Measurements from ENCODE around the gene CD3G. TPM values are rescaled to one million over a fixed set of nuclear protein-coding genes. Genes with fewer than 3 reads are reported as not detected.

CD3G gene
- total and polyA plus RNA-seq, 9 of the 15 experiments (the other 6 are each of a cell fraction or from before 2014, with no cell fraction given), result 0.30 to 1.7 (median 0.47) TPM

GRCh38 chr11:118339281-118339961 lies 4.7 kb upstream of the CD3G start:
- WGBS (ENCODE audit: insufficient coverage, low coverage, missing lambda C conversion rate), result 28% methylated on average over 5 of the region's 5 CpGs
- FAIRE-seq (peak; percentile 37), ATAC-seq (peak; percentile 47), DNase-seq (ENCODE audit: extremely low read depth in 1 of 4, low spot score in 3 of 4) (peak; percentile 22 to 45 (median 39))
- BruUV-seq (replicated peaks), result no TSS peak
- ChIA-PET CTCF (ENCODE audit: low intra/inter-chr PET ratio) (no interaction called here), POLR2A (interaction anchor here (0.9 kb wide), 1 partner anchor 24 kb away, joined by 3 read pairs; no protein-coding TSS in a partner anchor)
- no peaks in the 10 kb centered on the region for H4K20me1 ChIP-seq (replicated peaks; ENCODE audit: control insufficient read depth, insufficient read depth, low read length)
- intact Hi-C loops (cut with micrococcal nuclease) (no loop called here), in situ Hi-C loops (cut with MboI) (no loop called here)
- peaks cover 12 to 48% of the 10 kb centered on the region in 2 experiments for H3K4me1 ChIP-seq (replicated peaks in 1 of 2; ENCODE audit: control insufficient read depth in 2 of 2, insufficient read depth in 2 of 2, low read length in 2 of 2)
- H2AFZ ChIP-seq (ENCODE audit: low read depth, low read length), result peak overlapping the region; percentile 64
- H3K4me3 ChIP-seq, result no peak overlapping the region
- no peak overlapping the region; a peak in 1 of 4 replicates for H3K9ac ChIP-seq (ENCODE audit: insufficient read depth in 1 of 2, low read depth in 2 of 2, low read length in 2 of 2)
- H3K27ac ChIP-seq (ENCODE audit: extremely low read depth, low read depth, low read length), result peak overlapping the region; percentile 10; the same call in 2 of the 3 replicates
- H3K9me3 ChIP-seq (replicated peaks; ENCODE audit: control insufficient read depth, insufficient read depth, low read depth, low read length), result no peaks in the 10 kb centered on the region
- H3K36me3 ChIP-seq (ENCODE audit: control insufficient read depth, insufficient read depth, low read length), result no peaks in the 10 kb centered on the region
- H3K4me2 ChIP-seq (ENCODE audit: insufficient read depth, low read length), result peak overlapping the region; percentile 53
- no peaks in the 10 kb centered on the region for H3K27me3 ChIP-seq (ENCODE audit: control insufficient read depth in 2 of 2, insufficient read depth in 2 of 2, low read length in 2 of 2)
- no peaks in the 10 kb centered on the region for H3K9me1 ChIP-seq (ENCODE audit: control insufficient read depth, insufficient read depth, low read length)
- H3K79me2 ChIP-seq (ENCODE audit: control insufficient read depth, insufficient read depth, low read length), result peaks cover 8% of the 10 kb centered on the region; the same call in 2 of the 3 replicates
- TF ChIP-seq EWSR1 (IDR thresholded peaks at IDR 0.05; ENCODE audit: borderline replicate concordance, low read depth, partially characterized antibody) (no peak), USF1 (CRISPR knock-in tag; IDR thresholded peaks at IDR 0.05) (no peak), SMARCE1 (IDR thresholded peaks at IDR 0.05) (no peak), BDP1 (IDR thresholded peaks at IDR 0.05; ENCODE audit: insufficient read depth, insufficient read length) (no peak), HDAC2 (IDR thresholded peaks at IDR 0.05) (no peak), ETV6 (IDR thresholded peaks at IDR 0.05; ENCODE audit: borderline replicate concordance in 1 of 2, low read depth in 2 of 2, low read length in 1 of 2) (no peak), ETV6 (CRISPR knock-in tag; IDR thresholded peaks at IDR 0.05; ENCODE audit: borderline replicate concordance) (0 out of 2 replicates have a peak, but pooled peaks have one; percentile 51), E4F1 (CRISPR knock-in tag; IDR thresholded peaks at IDR 0.05; ENCODE audit: borderline replicate concordance) (no peak), TCF3 (CRISPR knock-in tag; IDR thresholded peaks at IDR 0.05) (peak; percentile 71), RHOXF2B (CRISPR knock-in tag; conservative IDR thresholded peaks at IDR 0.05) (0 out of 2 replicates have a peak, but pooled peaks have one; percentile 7), FOXA1 (IDR thresholded peaks at IDR 0.05; ENCODE audit: borderline replicate concordance) (no peak), BCL6 (CRISPR knock-in tag; IDR thresholded peaks at IDR 0.05) (no peak), ZNF274 (IDR thresholded peaks at IDR 0.05; ENCODE audit: borderline replicate concordance, low read depth, low read length) (no peak), NCOA4 (IDR thresholded peaks at IDR 0.05; ENCODE audit: partially characterized antibody) (no peak), MYNN (IDR thresholded peaks at IDR 0.05) (no peak), MYNN (CRISPR knock-in tag; IDR thresholded peaks at IDR 0.05) (no peak), TRIM25 (IDR thresholded peaks at IDR 0.05; ENCODE audit: borderline replicate concordance) (no peak), CBX8 (IDR thresholded peaks at IDR 0.05; ENCODE audit: borderline replicate concordance, extremely low read depth, low read depth, low read length, poor library complexity, severe bottlenecking) (no peak), TAL1 (IDR thresholded peaks at IDR 0.05) (peak; percentile 21; the same call in 1 of the 2 replicates)
